ENCODE results near the gene BRI3BP. TPM values are rescaled to one million over a fixed set of nuclear protein-coding genes. Genes with fewer than 3 reads are reported as not detected.

Gene BRI3BP
- total RNA-seq, 1 donor from 2014 or later = 18.1 TPM

- no peaks in the 10 kb centered on the region for H3K4me1 Mint-ChIP-seq (ENCODE audit: unreplicated experiment)
Observed at GRCh38 chr12:124949779-124950728, 43.4 kb upstream of the BRI3BP start.

GRCh38 chr12:124952295-124952694, 41.1 kb upstream of the BRI3BP start:
- H3K27ac Mint-ChIP-seq = no peak overlapping the region
- no peaks in the 10 kb centered on the region for H3K9me3 Mint-ChIP-seq
- DNase-seq (ENCODE audit: extremely low spot score, unreplicated experiment) = no peak
- no peak overlapping the region for H3K4me3 Mint-ChIP-seq
- no peaks in the 10 kb centered on the region for H3K4me1 Mint-ChIP-seq (ENCODE audit: unreplicated experiment)
- no peak for TF ChIP-seq CTCF (conservative IDR thresholded peaks at IDR 0.05)
- no peaks in the 10 kb centered on the region for H3K27me3 Mint-ChIP-seq
- no peaks in the 10 kb centered on the region for H3K36me3 Mint-ChIP-seq

More at GRCh38 chr12:124949779-124950728, 43.4 kb upstream of the BRI3BP start:
- Mint-ChIP-seq H3K9me3 (no peaks in the 10 kb centered on the region), H3K36me3 (peaks cover 7% of the 10 kb centered on the region), H3K27me3 (no peaks in the 10 kb centered on the region), H3K4me3 (no peak overlapping the region), H3K27ac (no peak overlapping the region)
- TF ChIP-seq CTCF (conservative IDR thresholded peaks at IDR 0.05) = no peak
- DNase-seq (ENCODE audit: extremely low spot score, unreplicated experiment) = no peak

DNA sequence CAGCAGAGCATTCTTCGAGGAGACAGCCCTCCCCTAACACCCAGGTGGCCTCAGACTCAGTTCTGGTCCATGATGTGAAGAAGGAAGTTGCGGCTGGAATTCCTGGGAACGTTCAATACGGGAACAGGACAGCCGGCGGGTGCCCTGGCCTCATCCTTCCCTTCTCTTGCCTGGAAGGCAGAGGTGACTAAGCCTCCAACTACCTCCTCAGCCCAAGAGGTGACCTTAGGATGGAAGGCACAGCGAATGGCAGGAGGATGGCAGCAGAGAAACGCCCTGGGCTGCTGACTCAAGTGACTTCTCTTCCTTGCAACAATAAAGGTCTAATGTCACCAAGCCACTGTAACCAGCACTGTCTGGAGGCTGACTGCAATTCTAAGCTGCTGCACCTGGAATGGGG, 40.6 kb upstream of the BRI3BP start:
- H3K27me3 Mint-ChIP-seq = no peaks in the 10 kb centered on the region
- DNase-seq (ENCODE audit: extremely low spot score, unreplicated experiment) = no peak
- no peaks in the 10 kb centered on the region for H3K9me3 Mint-ChIP-seq
- H3K4me1 Mint-ChIP-seq (ENCODE audit: unreplicated experiment) = no peaks in the 10 kb centered on the region
- TF ChIP-seq CTCF (conservative IDR thresholded peaks at IDR 0.05) = no peak
- no peak overlapping the region for H3K27ac Mint-ChIP-seq
- peaks cover 2% of the 10 kb centered on the region for H3K36me3 Mint-ChIP-seq
- no peak overlapping the region for H3K4me3 Mint-ChIP-seq

GRCh38 chr12:124953689-124954405, 39.6 kb upstream of the BRI3BP start:
- Mint-ChIP-seq H3K9me3 (no peaks in the 10 kb centered on the region), H3K4me1 (ENCODE audit: unreplicated experiment) (no peaks in the 10 kb centered on the region), H3K27ac (no peak overlapping the region), H3K4me3 (no peak overlapping the region), H3K27me3 (no peaks in the 10 kb centered on the region), H3K36me3 (peaks cover 5% of the 10 kb centered on the region)
- DNase-seq (ENCODE audit: extremely low spot score, unreplicated experiment) = no peak
- TF ChIP-seq CTCF (conservative IDR thresholded peaks at IDR 0.05) = no peak

DNA sequence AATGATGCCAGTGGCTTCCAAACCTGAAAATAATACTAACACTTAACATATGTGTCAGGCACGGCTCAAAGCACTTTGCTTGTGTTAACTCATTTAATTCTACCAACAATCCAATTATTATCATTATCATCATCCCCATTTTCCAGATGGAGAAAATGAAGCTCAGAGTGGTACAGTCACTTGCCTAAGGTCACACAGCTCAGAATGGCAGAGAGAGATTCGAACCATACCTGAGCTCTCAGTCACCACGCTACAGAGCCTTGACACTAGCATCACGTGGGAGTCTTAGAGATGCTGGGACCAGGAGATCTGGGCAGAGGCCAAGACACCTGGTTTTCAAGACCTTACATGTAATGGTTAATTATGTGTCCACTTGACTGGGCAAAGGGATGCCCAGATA, 38.7 kb upstream of the BRI3BP start:
- Mint-ChIP-seq H3K4me1 (ENCODE audit: unreplicated experiment) (no peaks in the 10 kb centered on the region), H3K27me3 (no peaks in the 10 kb centered on the region), H3K9me3 (no peaks in the 10 kb centered on the region), H3K4me3 (no peak overlapping the region), H3K36me3 (peaks cover 8% of the 10 kb centered on the region), H3K27ac (no peak overlapping the region)
- TF ChIP-seq CTCF (conservative IDR thresholded peaks at IDR 0.05) = no peak
- no peak for DNase-seq (ENCODE audit: extremely low spot score, unreplicated experiment)
